Measurements from ENCODE around the gene METTL25B. TPM values are rescaled to one million over a fixed set of nuclear protein-coding genes. Genes with fewer than 3 reads are reported as not detected.
"Not testable (repeated sequence)": the region's sequence is repeated elsewhere in the genome, so short reads cannot be mapped to it uniquely, and the experiment has no call there.

The METTL25B gene
- total RNA-seq, 1 donor from 2014 or later, result 56.7 TPM

- Mint-ChIP-seq H3K9me3 (no peaks in the 10 kb centered on the region), H3K27ac (no peak overlapping the region), H3K27me3 (no peaks in the 10 kb centered on the region), H3K4me1 (peaks cover 6% of the 10 kb centered on the region), H3K4me3 (no peak overlapping the region), H3K36me3 (ENCODE audit: low read depth) (no peaks in the 10 kb centered on the region)
- ChIA-PET POLR2A (interaction anchor here (1.5 to 1.7 kb wide), 2 partner anchors 9 to 31 kb away, joined by 4 to 10 read pairs; partner anchors contain the start of genes HDGF and ISG20L2), CTCF (no interaction called here)
- DNase-seq (no peak), ATAC-seq (ENCODE audit: low read depth) (no peak)
- intact Hi-C loops (cut with micrococcal nuclease), result no loop called here
- TF ChIP-seq, protein P1, sequence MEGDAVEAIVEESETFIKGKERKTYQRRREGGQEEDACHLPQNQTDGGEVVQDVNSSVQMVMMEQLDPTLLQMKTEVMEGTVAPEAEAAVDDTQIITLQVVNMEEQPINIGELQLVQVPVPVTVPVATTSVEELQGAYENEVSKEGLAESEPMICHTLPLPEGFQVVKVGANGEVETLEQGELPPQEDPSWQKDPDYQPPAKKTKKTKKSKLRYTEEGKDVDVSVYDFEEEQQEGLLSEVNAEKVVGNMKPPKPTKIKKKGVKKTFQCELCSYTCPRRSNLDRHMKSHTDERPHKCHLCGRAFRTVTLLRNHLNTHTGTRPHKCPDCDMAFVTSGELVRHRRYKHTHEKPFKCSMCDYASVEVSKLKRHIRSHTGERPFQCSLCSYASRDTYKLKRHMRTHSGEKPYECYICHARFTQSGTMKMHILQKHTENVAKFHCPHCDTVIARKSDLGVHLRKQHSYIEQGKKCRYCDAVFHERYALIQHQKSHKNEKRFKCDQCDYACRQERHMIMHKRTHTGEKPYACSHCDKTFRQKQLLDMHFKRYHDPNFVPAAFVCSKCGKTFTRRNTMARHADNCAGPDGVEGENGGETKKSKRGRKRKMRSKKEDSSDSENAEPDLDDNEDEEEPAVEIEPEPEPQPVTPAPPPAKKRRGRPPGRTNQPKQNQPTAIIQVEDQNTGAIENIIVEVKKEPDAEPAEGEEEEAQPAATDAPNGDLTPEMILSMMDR (IDR thresholded peaks at IDR 0.05), result no peak
Measured at GRCh38 chr1:156760092-156760795, 32.0 kb downstream of the METTL25B start.

- Mint-ChIP-seq H3K4me1 (peaks cover 1% of the 10 kb centered on the region), H3K27ac (no peak overlapping the region), H3K27me3 (no peaks in the 10 kb centered on the region), H3K4me3 (no peak overlapping the region), H3K36me3 (ENCODE audit: low read depth) (no peaks in the 10 kb centered on the region), H3K9me3 (no peaks in the 10 kb centered on the region)
- ATAC-seq (ENCODE audit: low read depth) (no peak), DNase-seq (no peak)
- intact Hi-C loops (cut with micrococcal nuclease), result no loop called here
- TF ChIP-seq, protein P1 (IDR thresholded peaks at IDR 0.05), result no peak
- POLR2A ChIA-PET, result interaction anchor here (0.6 to 1.7 kb wide), 3 partner anchors 9 to 263 kb away, joined by 4 to 10 read pairs (median 4); partner anchors contain the start of genes HDGF and ISG20L2
- CTCF ChIA-PET, result no interaction called here
Measured at GRCh38 chr1:156760796-156761104, 32.5 kb downstream of the METTL25B start.

DNA sequence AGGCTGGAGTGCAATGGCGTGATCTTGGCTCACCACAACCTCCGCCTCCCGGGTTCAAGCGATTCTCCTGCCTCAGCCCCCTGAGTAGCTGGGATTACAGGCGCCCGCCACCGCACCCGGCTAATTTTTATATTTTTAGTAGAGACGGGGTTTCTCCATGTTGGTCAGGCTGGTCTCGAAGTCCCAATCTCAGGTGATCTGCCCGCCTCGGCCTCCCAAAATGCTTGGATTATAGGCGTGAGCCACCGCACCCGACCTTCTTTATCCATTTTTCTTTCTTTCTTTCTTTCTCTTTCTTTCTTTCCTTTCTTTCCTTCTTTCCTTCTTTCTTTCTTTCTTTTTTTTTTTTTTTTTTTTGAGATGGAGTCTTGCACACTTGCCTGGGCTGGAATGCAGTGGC, 36.9 kb downstream of the METTL25B start:
- H3K4me3 Mint-ChIP-seq; H3K9me3 Mint-ChIP-seq; ATAC-seq (ENCODE audit: low read depth); H3K27ac Mint-ChIP-seq; DNase-seq; intact Hi-C loops (cut with micrococcal nuclease); H3K27me3 Mint-ChIP-seq; CTCF ChIA-PET: not testable (repeated sequence)
- POLR2A ChIA-PET, result interaction anchor here (1.2 to 6.2 kb wide), 3 partner anchors 13 to 38 kb away, joined by 4 to 128 read pairs (median 105); partner anchors contain the start of genes ISG20L2, METTL25B and MRPL24
- peaks cover 14% of the 10 kb centered on the region for H3K36me3 Mint-ChIP-seq (ENCODE audit: low read depth)
- peaks cover 19% of the 10 kb centered on the region for H3K4me1 Mint-ChIP-seq

GRCh38 chr1:156765666-156766065, 37.4 kb downstream of the METTL25B start:
- no peaks in the 10 kb centered on the region for H3K27me3 Mint-ChIP-seq
- ChIA-PET POLR2A (interaction anchor here (0.8 to 6.2 kb wide), 5 partner anchors 11 to 39 kb away, joined by 3 to 128 read pairs (median 90); partner anchors contain the start of genes HDGF, ISG20L2, METTL25B and MRPL24), CTCF (interaction anchor here (0.8 kb wide), 1 partner anchor 39 kb away, joined by 5 read pairs; no protein-coding TSS in a partner anchor)
- ATAC-seq (ENCODE audit: low read depth), result no peak
- DNase-seq, result no peak
- no peaks in the 10 kb centered on the region for H3K9me3 Mint-ChIP-seq
- no peak overlapping the region for H3K4me3 Mint-ChIP-seq
- no peak overlapping the region for H3K27ac Mint-ChIP-seq
- peaks cover 18% of the 10 kb centered on the region for H3K36me3 Mint-ChIP-seq (ENCODE audit: low read depth)
- intact Hi-C loops (cut with micrococcal nuclease), result no loop called here
- TF ChIP-seq, protein P1 (IDR thresholded peaks at IDR 0.05), result no peak
- H3K4me1 Mint-ChIP-seq, result peaks cover 24% of the 10 kb centered on the region

- ChIA-PET CTCF (interaction anchor here (0.8 to 2.3 kb wide), 5 partner anchors 24 to 40 kb away, joined by 4 to 25 read pairs (median 5); partner anchors contain the start of genes ISG20L2, METTL25B and MRPL24), POLR2A (interaction anchor here (0.8 to 6.2 kb wide), 15 partner anchors 8 to 484 kb away, joined by 3 to 128 read pairs (median 6); partner anchors contain the start of genes CCT3, HDGF, ISG20L2 and MEF2D)
- H3K9me3 Mint-ChIP-seq, result no peaks in the 10 kb centered on the region
- DNase-seq (no peak), ATAC-seq (ENCODE audit: low read depth) (no peak)
- H3K27ac Mint-ChIP-seq, result no peak overlapping the region
- H3K27me3 Mint-ChIP-seq, result no peaks in the 10 kb centered on the region
- H3K4me3 Mint-ChIP-seq, result no peak overlapping the region
- peaks cover 32% of the 10 kb centered on the region for H3K4me1 Mint-ChIP-seq
- TF ChIP-seq, protein P1 (IDR thresholded peaks at IDR 0.05), result no peak
- H3K36me3 Mint-ChIP-seq (ENCODE audit: low read depth), result peaks cover 26% of the 10 kb centered on the region
- intact Hi-C loops (cut with micrococcal nuclease), result loop anchor here (1.0 kb wide), 4 partner anchors 15 to 261 kb away; partner anchors contain the start of genes HDGF, ISG20L2, METTL25B and MRPL24
Measured at GRCh38 chr1:156766298-156767100, 38.2 kb downstream of the METTL25B start.

All from activated B cell treated with CpG ODN at 0.5 μM for 24 hours (primary cell).